Smooth muscle cell (in vitro differentiated cells): ENCODE data around the gene TMPRSS9. TPM values are rescaled to one million over a fixed set of nuclear protein-coding genes. Genes with fewer than 3 reads are reported as not detected.
"Not testable (repeated sequence)": the region's sequence is repeated elsewhere in the genome, so short reads cannot be mapped to it uniquely, and the experiment has no call there.

Experiments
- DNase-seq: peaks from one replicate; lab custom pipeline; 2025; ENCODE audit not compliant: unreplicated experiment; lab: John Stamatoyannopoulos, UW
- H2AFZ ChIP-seq: fragments of 200-600 bp; sonication (generic); 2 replicates; pipeline ENCODE4 v1.6.0; 2016; ENCODE audit warnings: antibody characterized with exemption, low read depth, mild to moderate bottlenecking
- H3F3A ChIP-seq: fragments of 200-600 bp; sonication (generic); 2 replicates; pipeline ENCODE4 v1.6.0; 2017; ENCODE audit warnings: antibody characterized with exemption, low read depth
- H3K27ac ChIP-seq: fragments of 200-600 bp; sonication (generic); 2 replicates; pipeline ENCODE4 v1.5.1; 2016; ENCODE audit warnings: low read depth, mild to moderate bottlenecking
- H3K27me3 ChIP-seq: fragments of 200-600 bp; sonication (generic); 2 replicates; pipeline ENCODE4 v1.6.1; 2016; ENCODE audit warnings: low read depth, mild to moderate bottlenecking
- H3K36me3 ChIP-seq: fragments of 200-600 bp; sonication (generic); 2 replicates; pipeline ENCODE4 v1.5.1; 2016; ENCODE audit warnings: low read depth
- H3K4me1 ChIP-seq: fragments of 200-600 bp; sonication (generic); 2 replicates; pipeline ENCODE4 v1.5.1; 2016; ENCODE audit warnings: low read depth
- H3K4me2 ChIP-seq: fragments of 200-600 bp; sonication (generic); 2 replicates; pipeline ENCODE4 v1.6.0; 2016; ENCODE audit warnings: mild to moderate bottlenecking
- H3K4me3 ChIP-seq: fragments of 200-600 bp; sonication (generic); 2 replicates; pipeline ENCODE4 v1.5.1; 2016; ENCODE audit warnings: mild to moderate bottlenecking
- H3K79me2 ChIP-seq: fragments of 200-600 bp; sonication (generic); 2 replicates; pipeline ENCODE4 v1.6.0; 2016; ENCODE audit warnings: low read depth, mild to moderate bottlenecking
- H3K9ac ChIP-seq: fragments of 200-600 bp; sonication (generic); 2 replicates; pipeline ENCODE4 v1.6.0; 2016; ENCODE audit warnings: low read depth
- H3K9me3 ChIP-seq: fragments of 200-600 bp; sonication (generic); replicated peaks from 2 replicates; pipeline ENCODE4 v1.5.1; 2016; ENCODE audit warnings: low read depth
- H4K20me1 ChIP-seq: fragments of 200-600 bp; sonication (generic); 2 replicates; pipeline ENCODE4 v1.6.0; 2016; ENCODE audit warnings: low read depth
- CTCF ChIP-seq: fragments of 200-600 bp; sonication (generic); IDR thresholded peaks from 2 replicates; pipeline ENCODE4 v1.5.1; 2017; ENCODE audit warnings: borderline replicate concordance, mild to moderate bottlenecking, antibody characterized with exemption; ENCODE audit not compliant: insufficient read depth, poor library complexity, severe bottlenecking
- WGBS: methylation state at CpG from one replicate; pipeline ENCODE4 v1.1.7; 2016; ENCODE audit warnings: low lambda C conversion rate; 5-methylcytosine and 5-hydroxymethylcytosine counted together
- polyA plus RNA-seq: library from polyadenylated mRNA; unstranded; fragments of >200 nt; fragmentation: Nextera tagmentation; extraction: Ambion mirVana; gene quantifications from 2 replicates; pipeline ENCODE4 v1.2.1, GENCODE V29; 2016
- total RNA-seq: library from RNA; depleted of rRNA; stranded (reverse); fragments of >200 nt; gene quantifications from 2 replicates; pipeline ENCODE4 v1.2.3, GENCODE V29; 2014

TMPRSS9 gene
- total and polyA plus RNA-seq, 2 experiments from 2014 or later = 0.05 TPM; not detected in 1

DNA sequence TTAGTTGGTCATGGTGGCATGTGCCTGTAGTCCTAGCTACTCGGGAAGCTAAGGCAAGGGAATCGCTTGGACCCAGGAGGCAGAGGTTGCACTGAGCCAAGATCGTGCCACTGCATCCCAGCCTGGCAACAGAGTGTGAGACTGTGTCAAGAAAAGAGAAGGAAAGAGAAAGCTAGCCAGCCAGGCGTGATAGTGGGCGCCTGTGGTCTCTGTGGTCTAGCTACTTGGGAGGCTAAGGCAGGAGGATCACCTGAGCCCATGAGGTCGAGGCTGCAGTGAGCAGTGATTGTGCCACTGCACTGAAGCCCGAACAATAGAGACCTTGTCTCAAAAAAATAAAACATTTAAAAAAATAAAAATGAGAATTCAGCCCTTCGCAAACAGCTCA, 34.0 kb downstream of the TMPRSS9 start:
- no peak for TF ChIP-seq CTCF
- H3K27me3 ChIP-seq = no peaks in the 10 kb centered on the region
- no peaks in the 10 kb centered on the region for H3K79me2 ChIP-seq
- 86% methylated on average over 8 of the region's 8 CpGs for whole genome bisulfite sequencing
- no peak overlapping the region for H2AFZ ChIP-seq
- no peaks in the 10 kb centered on the region for H3K9me3 ChIP-seq
- DNase-seq = no peak
- H3K36me3 ChIP-seq = no peaks in the 10 kb centered on the region
- H3K4me3 ChIP-seq = no peak overlapping the region
- H3K27ac ChIP-seq = no peak overlapping the region
- H4K20me1 ChIP-seq = no peaks in the 10 kb centered on the region
- no peak overlapping the region for H3K9ac ChIP-seq
- H3F3A ChIP-seq = no peaks in the 10 kb centered on the region
- no peak overlapping the region for H3K4me2 ChIP-seq
- H3K4me1 ChIP-seq = no peaks in the 10 kb centered on the region

DNA sequence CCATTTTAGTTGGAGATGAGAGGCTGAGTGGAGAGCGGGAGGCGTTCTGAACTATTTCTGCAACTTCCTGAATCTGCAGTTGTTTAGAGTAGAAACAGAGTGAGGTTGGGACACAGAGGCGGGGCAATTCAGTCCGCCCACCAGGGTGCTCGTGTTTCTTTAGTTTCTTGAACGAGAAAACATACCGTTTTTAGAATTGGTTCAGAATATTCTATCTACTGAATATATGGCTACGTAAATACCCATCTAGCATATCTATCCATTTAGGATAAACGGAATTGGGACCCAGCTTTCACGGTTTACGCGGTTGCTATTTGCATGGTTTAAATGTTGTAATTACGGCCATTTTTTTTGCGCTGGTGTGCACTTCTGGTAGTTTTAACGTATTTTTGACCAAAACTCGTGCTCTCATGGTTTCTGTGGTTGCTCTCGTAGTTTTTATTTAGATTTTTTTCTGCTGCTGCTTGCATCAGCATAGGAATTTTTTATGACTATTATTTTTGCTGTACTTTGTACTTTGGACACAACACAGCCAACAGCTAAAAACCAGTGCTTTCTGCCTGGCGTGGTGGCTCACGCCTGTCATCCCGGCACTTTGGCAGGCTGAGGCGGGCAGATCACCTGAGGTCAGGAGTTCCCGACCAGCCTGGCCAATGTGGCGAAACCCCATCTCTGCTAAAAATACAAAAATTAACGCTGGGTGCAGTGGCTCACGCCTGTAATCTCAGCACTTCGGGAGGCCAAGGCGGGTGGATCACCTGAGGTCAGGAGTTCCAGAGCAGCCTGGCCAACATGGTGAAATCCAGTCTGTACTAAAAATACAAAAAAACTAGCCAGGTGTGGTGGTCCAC, 34.6 kb downstream of the TMPRSS9 start:
- DNase-seq = no peak
- no peak for TF ChIP-seq CTCF
- Histone ChIP-seq H3K9me3 (no peaks in the 10 kb centered on the region), H3K9ac (no peak overlapping the region), H3K79me2 (no peaks in the 10 kb centered on the region), H3F3A (no peaks in the 10 kb centered on the region), H3K4me1 (no peaks in the 10 kb centered on the region), H3K36me3 (no peaks in the 10 kb centered on the region), H3K4me2 (no peak overlapping the region), H3K4me3 (no peak overlapping the region), H3K27ac (no peak overlapping the region), H2AFZ (no peak overlapping the region), H4K20me1 (no peaks in the 10 kb centered on the region), H3K27me3 (no peaks in the 10 kb centered on the region)
- 89% methylated on average over 27 of the region's 27 CpGs for WGBS

DNA sequence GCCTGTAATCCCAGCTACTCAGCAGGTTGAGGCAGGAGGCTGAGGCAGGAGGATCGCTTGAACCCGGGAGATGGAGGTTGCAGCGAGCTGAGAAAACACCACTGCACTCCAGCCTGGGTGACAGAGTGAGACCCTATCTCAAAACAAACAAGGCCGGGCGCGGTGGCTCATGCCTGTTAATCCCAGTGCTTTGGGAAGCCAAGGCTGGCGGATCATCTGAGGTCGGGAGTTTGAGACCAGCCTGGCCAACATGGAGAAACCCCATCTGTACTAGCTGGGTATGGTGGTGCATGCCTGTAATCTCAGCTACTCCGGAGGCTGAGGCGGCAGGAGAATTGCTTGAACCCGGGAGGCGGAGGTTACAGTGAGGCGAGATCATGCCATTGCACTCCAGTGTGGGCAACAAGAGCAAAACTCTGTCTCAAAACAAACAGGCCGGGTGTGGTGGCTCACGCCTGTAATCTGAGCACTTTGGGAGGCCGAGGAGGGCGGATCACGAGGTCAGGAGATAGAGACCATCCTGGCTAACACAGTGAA, 35.3 kb downstream of the TMPRSS9 start:
- H3K27me3 ChIP-seq, H3K27ac ChIP-seq, H3K36me3 ChIP-seq, H3K9ac ChIP-seq, DNase-seq, H3K9me3 ChIP-seq, H4K20me1 ChIP-seq, H3K4me1 ChIP-seq, H3K4me2 ChIP-seq, H3K79me2 ChIP-seq, H2AFZ ChIP-seq, H3K4me3 ChIP-seq, H3F3A ChIP-seq: not testable (repeated sequence)
- 93% methylated on average over 18 of the region's 18 CpGs for WGBS

DNA sequence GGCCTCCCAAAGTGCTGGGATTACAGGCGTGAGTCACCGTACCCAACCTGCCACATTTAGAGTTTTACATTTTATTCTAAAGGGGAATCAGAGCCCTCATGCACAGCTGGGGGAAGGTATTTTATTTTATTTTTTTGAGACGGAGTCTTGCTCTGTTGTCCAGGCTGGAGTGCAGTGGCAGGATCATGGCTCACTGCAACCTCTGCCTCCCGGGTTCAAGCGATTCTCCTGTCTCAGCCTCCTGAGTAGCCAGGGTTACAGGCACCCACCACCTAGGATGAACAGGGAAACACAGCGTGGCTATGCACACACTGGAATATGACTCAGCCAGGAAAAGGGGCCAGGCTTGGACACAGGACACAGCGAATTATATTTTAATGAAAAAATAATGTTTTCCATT, 37.1 kb downstream of the TMPRSS9 start:
- H4K20me1 ChIP-seq, H2AFZ ChIP-seq, H3K36me3 ChIP-seq, H3K9ac ChIP-seq, H3K4me3 ChIP-seq, H3F3A ChIP-seq, H3K9me3 ChIP-seq, H3K4me2 ChIP-seq, H3K27ac ChIP-seq, H3K27me3 ChIP-seq, H3K4me1 ChIP-seq, DNase-seq, H3K79me2 ChIP-seq: not testable (repeated sequence)
- WGBS = 94% methylated on average over 7 of the region's 7 CpGs
